IMR-90 (cell line): ENCODE measurements around the gene CCSER1. TPM values are rescaled to one million over a fixed set of nuclear protein-coding genes. Genes with fewer than 3 reads are reported as not detected.

Experiments
- ATAC-seq: fragments of 200-7000 bp; cut with Tn5 transposase; 2 replicates; pipeline ENCODE4 v1.9.1; 2020; ENCODE audit warnings: low read depth, mild to moderate bottlenecking, moderate library complexity
- BruUV-seq: library from RNA; stranded (reverse); fragments of 400-500 nt; replicated peaks from 2 replicates; lab custom pipeline; 2021; lab: Mats Ljungman, UMichigan
- CTCF ChIA-PET: fragments of 300-600 bp; formaldehyde crosslinking; extraction: SDS; loops from one replicate; lab custom pipeline; 2021; ENCODE audit warnings: antibody characterized with exemption; lab: Yijun Ruan, JAX
- POLR2A ChIA-PET: fragments of 300-600 bp; sonication (Branson Sonifier 250); formaldehyde crosslinking; loops from one replicate; lab custom pipeline; 2022; ENCODE audit warnings: antibody characterized with exemption; ENCODE audit not compliant: unreplicated experiment; lab: Charles Lee
- DNase-seq: peaks from one replicate; pipeline ENCODE4 v3.0.0; 2013
- H2AFZ ChIP-seq: replicated peaks from 2 replicates; pipeline ENCODE3; 2013; ENCODE audit warnings: low read length, mild to moderate bottlenecking; ENCODE audit not compliant: poor library complexity
- H2AK5ac ChIP-seq: 2 replicates; pipeline ENCODE4 v1.6.1; 2013; ENCODE audit warnings: low read depth, low read length, inconsistent platforms
- H2AK9ac ChIP-seq: replicated peaks from 2 replicates; pipeline ENCODE3; 2013; ENCODE audit warnings: mild to moderate bottlenecking, low read depth, low read length, moderate library complexity; ENCODE audit not compliant: poor library complexity
- H2BK120ac ChIP-seq: 2 replicates; pipeline ENCODE4 v1.6.1; 2013; ENCODE audit warnings: low read depth, low read length, inconsistent platforms
- H2BK15ac ChIP-seq: 3 replicates; pipeline ENCODE4 v1.6.1; 2013; ENCODE audit warnings: low read depth, low read length, inconsistent platforms
- H2BK20ac ChIP-seq: 2 replicates; pipeline ENCODE4 v1.6.1; 2013; ENCODE audit warnings: low read depth, mild to moderate bottlenecking, inconsistent platforms, low read length, moderate library complexity
- H2BK5ac ChIP-seq: 2 replicates; pipeline ENCODE4 v1.6.1; 2013; ENCODE audit warnings: mild to moderate bottlenecking, low read depth, low read length, inconsistent platforms; ENCODE audit not compliant: poor library complexity, severe bottlenecking
- H3K14ac ChIP-seq: replicated peaks from 2 replicates; pipeline ENCODE4 v1.6.1; 2013; ENCODE audit warnings: low read depth, low read length, inconsistent platforms
- H3K18ac ChIP-seq: 2 replicates; pipeline ENCODE4 v1.6.1; 2013; ENCODE audit warnings: low read depth, low read length, control low read depth
- H3K23ac ChIP-seq: 2 replicates; pipeline ENCODE4 v1.6.1; 2013; ENCODE audit warnings: low read depth, low read length, inconsistent platforms
- H3K27ac ChIP-seq: 2 replicates; pipeline ENCODE4 v1.5.1; 2013; ENCODE audit warnings: mild to moderate bottlenecking, control low read depth, low read length; ENCODE audit not compliant: insufficient read depth
- H3K27me3 ChIP-seq: 2 replicates; pipeline ENCODE4 v1.6.1; 2013; ENCODE audit warnings: low read length; ENCODE audit not compliant: control insufficient read depth, insufficient read depth
- H3K36me3 ChIP-seq: 2 replicates; pipeline ENCODE4 v1.6.1; 2013; ENCODE audit warnings: low read length, mixed read lengths; ENCODE audit not compliant: control insufficient read depth, insufficient read depth
- H3K4ac ChIP-seq: 2 replicates; pipeline ENCODE4 v1.6.1; 2013; ENCODE audit warnings: low read depth, low read length, inconsistent platforms
- H3K4me1 ChIP-seq: 2 replicates; pipeline ENCODE4 v1.6.1; 2013; ENCODE audit warnings: low read length, mixed read lengths; ENCODE audit not compliant: control insufficient read depth, insufficient read depth
- H3K4me2 ChIP-seq: 2 replicates; pipeline ENCODE4 v1.6.1; 2013; ENCODE audit warnings: low read depth, mild to moderate bottlenecking, control low read depth, low read length, moderate library complexity
- H3K4me3 ChIP-seq: 2 replicates; pipeline ENCODE4 v1.5.1; 2013; ENCODE audit warnings: low read depth, mild to moderate bottlenecking, control low read depth, low read length, moderate library complexity; ENCODE audit not compliant: insufficient read depth
- H3K56ac ChIP-seq: 2 replicates; pipeline ENCODE4 v1.6.1; 2013; ENCODE audit warnings: low read length, inconsistent platforms; ENCODE audit not compliant: insufficient read depth; ENCODE audit errors: extremely low read depth
- H3K79me1 ChIP-seq, 2 experiments: 2 replicates each; pipeline ENCODE4 v1.6.1; 2013; ENCODE audit warnings: low read length in 2 of 2, inconsistent platforms in 1 of 2, low read depth in 1 of 2
- H3K9ac ChIP-seq: 2 replicates; pipeline ENCODE4 v1.6.1; 2013; ENCODE audit warnings: low read depth, low read length, control low read depth
- H3K9me1 ChIP-seq: 2 replicates; pipeline ENCODE4 v1.6.1; 2013; ENCODE audit warnings: low read length, inconsistent platforms; ENCODE audit not compliant: insufficient read depth
- H3K9me3 ChIP-seq: 2 replicates; pipeline ENCODE4 v1.6.1; 2013; ENCODE audit warnings: low read length; ENCODE audit not compliant: control insufficient read depth, insufficient read depth
- H4K20me1 ChIP-seq: 2 replicates; pipeline ENCODE4 v1.6.1; 2013; ENCODE audit warnings: low read length, inconsistent platforms; ENCODE audit not compliant: insufficient read depth
- H4K5ac ChIP-seq: 2 replicates; pipeline ENCODE4 v1.6.1; 2013; ENCODE audit warnings: mild to moderate bottlenecking, low read depth, low read length, control low read depth
- H4K8ac ChIP-seq, 2 experiments: 2 replicates each; pipeline ENCODE4 v1.6.1; 2013; ENCODE audit warnings: low read depth in 2 of 2, low read length in 2 of 2, control low read depth in 1 of 2, inconsistent platforms in 1 of 2
- H4K91ac ChIP-seq: 2 replicates; pipeline ENCODE4 v1.6.1; 2013; ENCODE audit warnings: low read depth, low read length, inconsistent platforms; ENCODE audit not compliant: insufficient read depth
- BHLHE40 ChIP-seq: fragments of 150-350 bp; IDR thresholded peaks from 2 replicates; pipeline ENCODE4 v1.6.1; 2016; ENCODE audit warnings: mild to moderate bottlenecking, low read depth, low read length
- MAFK ChIP-seq: IDR thresholded peaks from 2 replicates; pipeline ENCODE4 v1.6.1; 2012; ENCODE audit warnings: low read depth, low read length, improper control_type of control experiment
- MXI1 ChIP-seq: IDR thresholded peaks from 2 replicates; pipeline ENCODE4 v1.6.1; 2012; ENCODE audit warnings: low read depth, mild to moderate bottlenecking, low read length, moderate library complexity, borderline replicate concordance
- NFE2L2 ChIP-seq: fragments of 150-350 bp; IDR thresholded peaks from 2 replicates; pipeline ENCODE4 v1.6.1; 2016; ENCODE audit warnings: low read depth, mild to moderate bottlenecking, low read length
- POLR2A ChIP-seq: IDR thresholded peaks from 2 replicates; pipeline ENCODE4 v1.6.1; 2012; ENCODE audit warnings: mild to moderate bottlenecking, low read depth, low read length
- WGBS, 2 experiments: methylation state at CpG; one replicate each; pipeline versions ENCODE4 v1.1.5 to v1.1.7; 2013; ENCODE audit warnings: missing lambda C conversion rate in 2 of 2; ENCODE audit not compliant: insufficient read length in 1 of 2; ENCODE audit errors: extremely low coverage in 2 of 2; 5-methylcytosine and 5-hydroxymethylcytosine counted together
- dilution Hi-C: fragments of 300-500 bp; cut with HindIII; formaldehyde crosslinking; loops from one replicate; pipeline ENCODE4 v1.14.3; 2018; ENCODE audit warnings: low sequenced_read_pairs; ENCODE audit not compliant: unreplicated experiment
- in situ Hi-C: fragments of 300-500 bp; cut with MboI; formaldehyde crosslinking; loops from 3 replicates; pipeline ENCODE4 v1.14.3; 2019; ENCODE audit warnings: low sequenced_read_pairs, inconsistent platforms, mixed read lengths
- intact Hi-C: fragments of 100-400 bp; cut with micrococcal nuclease; formaldehyde crosslinking; loops from 2 replicates; pipeline ENCODE4 v1.10.0; 2022
- polyA plus RNA-seq, 3 experiments: library from polyadenylated mRNA; depleted of rRNA; stranded (reverse); fragments of >200 nt; gene quantifications; 2 replicates each; pipeline ENCODE4 v1.2.3, GENCODE V29; 2012; ENCODE audit warnings: low replicate concordance in 1 of 3
- total RNA-seq: library from RNA; depleted of rRNA; stranded (reverse); fragments of >200 nt; gene quantifications from 2 replicates; pipeline ENCODE4 v1.2.3, GENCODE V29; 2012

Gene CCSER1
- total and polyA plus RNA-seq, 2 of the 4 experiments (the other 2 are of a cell fraction), result not detected

- no peak overlapping the region for H3K56ac ChIP-seq
- no TSS peak for BruUV-seq
- H4K5ac ChIP-seq, result no peak overlapping the region
- no peak overlapping the region for H3K23ac ChIP-seq
- dilution Hi-C loops, result no loop called here
- H3K18ac ChIP-seq, result no peak overlapping the region
- in situ Hi-C loops, result no loop called here
- no peak overlapping the region for H3K4me2 ChIP-seq
- no peaks in the 10 kb centered on the region for H3K9me3 ChIP-seq
- H3K79me1 ChIP-seq, result no peaks in the 10 kb centered on the region
- H3K36me3 ChIP-seq, result no peaks in the 10 kb centered on the region
- no peak overlapping the region for H2AK9ac ChIP-seq
- no peak overlapping the region for H2AK5ac ChIP-seq
- no peaks in the 10 kb centered on the region for H3K9me1 ChIP-seq
- H3K14ac ChIP-seq, result no peak overlapping the region
- no peak for DNase-seq
- ChIA-PET CTCF (no interaction called here), POLR2A (no interaction called here)
- intact Hi-C loops, result no loop called here
- no peaks in the 10 kb centered on the region for H3K27me3 ChIP-seq
- no peak overlapping the region for H3K9ac ChIP-seq
- H3K4me3 ChIP-seq, result no peak overlapping the region
- TF ChIP-seq BHLHE40 (no peak), NFE2L2 (no peak), MAFK (no peak), MXI1 (no peak), POLR2A (no peak)
- H2BK20ac ChIP-seq, result no peak overlapping the region
- H4K20me1 ChIP-seq, result no peaks in the 10 kb centered on the region
- H3K4ac ChIP-seq, result no peak overlapping the region
- H2BK120ac ChIP-seq, result no peak overlapping the region
- no peak overlapping the region for H2AFZ ChIP-seq
- no CpG with 5 or more reads among the region's 4 CpGs for WGBS, 2 experiments
- no peak overlapping the region for H2BK15ac ChIP-seq
- H2BK5ac ChIP-seq, result no peak overlapping the region
- ATAC-seq, result no peak
- no peak overlapping the region for H4K91ac ChIP-seq
- no peak overlapping the region for H4K8ac ChIP-seq
- no peaks in the 10 kb centered on the region for H3K4me1 ChIP-seq
- no peak overlapping the region for H3K27ac ChIP-seq
These were observed 8.5 kb upstream of the CCSER1 start for GRCh38 chr4:90118527-90119195.
